H1 (cell line): ENCODE data around the gene SIK3.
"Not testable (repeated sequence)": the region's sequence is repeated elsewhere in the genome, so short reads cannot be mapped to it uniquely, and the experiment has no call there.

Experiments used
- CHD2 ChIP-seq: IDR thresholded peaks from 2 replicates; pipeline ENCODE4 v1.6.1; 2012; ENCODE audit warnings: low read length, improper control_type of control experiment
- CTCF ChIP-seq, 3 experiments: IDR thresholded peaks; 1 replicate in 2 of 3; 2 replicates in 1 of 3; pipeline versions ENCODE4 v1.5.1 to v1.6.1; 2011; ENCODE audit warnings: low read length in 3 of 3, mild to moderate bottlenecking in 3 of 3, inconsistent platforms in 2 of 3, low read depth in 1 of 3, moderate library complexity in 1 of 3; ENCODE audit not compliant: insufficient read depth in 1 of 3; ENCODE audit errors: control extremely low read depth in 1 of 3
- SAP30 ChIP-seq: fragments of 300-600 bp; sonication (generic); IDR thresholded peaks from 2 replicates; pipeline ENCODE4 v1.7.1; 2012; ENCODE audit warnings: low read length, moderate library complexity, mild to moderate bottlenecking, inconsistent platforms; ENCODE audit not compliant: insufficient read depth, insufficient replicate concordance
- USF2 ChIP-seq: IDR thresholded peaks from 2 replicates; pipeline ENCODE4 v1.6.1; 2011; ENCODE audit warnings: low read length, improper control_type of control experiment

- not testable (repeated sequence) for TF ChIP-seq SAP30; CTCF (IDR thresholded peaks at IDR 0.05; ENCODE audit: control extremely low read depth in 1 of 3, insufficient read depth in 1 of 3, low read depth in 1 of 3, low read length in 3 of 3); USF2; CHD2
These were observed 14.7 kb upstream of the SIK3 start for GRCh38 chr11:117112939-117113338.
